ENCODE results near the gene RBM3.

Gene RBM3

DNA sequence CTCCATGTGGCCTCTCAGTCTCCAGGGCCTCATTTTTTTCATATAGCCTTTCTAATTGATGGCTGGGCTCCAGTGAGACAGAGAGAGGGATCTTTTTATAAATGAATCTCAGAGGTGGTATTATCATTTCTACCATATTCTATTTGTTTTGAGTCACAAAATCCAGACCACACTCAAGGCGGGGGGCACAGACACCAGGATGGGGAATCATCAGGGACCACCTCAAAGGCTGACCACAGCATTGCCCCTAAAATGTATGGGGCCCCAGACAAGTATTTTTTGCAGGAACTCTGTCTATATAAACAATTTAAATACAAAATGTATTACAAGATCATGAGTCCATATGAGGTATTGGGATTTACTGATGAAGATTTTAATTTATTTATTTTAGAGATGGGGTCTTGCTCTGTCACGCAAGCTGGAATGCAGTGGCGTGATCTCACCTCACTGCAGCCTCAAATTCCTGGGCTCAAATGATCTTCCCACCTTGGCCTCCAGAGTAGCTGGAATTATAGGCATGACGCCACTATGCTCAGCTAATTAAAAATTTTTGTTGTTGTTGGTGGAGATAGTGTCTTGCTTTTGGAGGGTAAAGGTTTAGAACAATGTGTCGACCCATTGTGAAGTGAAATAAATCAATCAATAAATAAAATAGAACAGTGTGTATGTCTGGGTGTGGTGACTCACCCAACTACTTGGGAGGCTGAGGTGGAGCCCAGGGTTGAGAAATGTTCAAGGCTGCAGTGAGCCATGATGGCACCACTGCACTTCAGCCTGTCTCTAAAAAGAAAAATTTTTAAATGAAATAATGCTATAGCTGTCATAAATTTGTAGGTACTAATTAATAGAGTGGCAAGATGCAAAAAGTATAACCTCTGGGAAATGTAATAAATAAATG is 52.4 kb downstream of the RBM3 start:
- peak; percentile 12 to 28 (median 25) for DNase-seq
